Measurements from ENCODE around the gene SRBD1.

DNA sequence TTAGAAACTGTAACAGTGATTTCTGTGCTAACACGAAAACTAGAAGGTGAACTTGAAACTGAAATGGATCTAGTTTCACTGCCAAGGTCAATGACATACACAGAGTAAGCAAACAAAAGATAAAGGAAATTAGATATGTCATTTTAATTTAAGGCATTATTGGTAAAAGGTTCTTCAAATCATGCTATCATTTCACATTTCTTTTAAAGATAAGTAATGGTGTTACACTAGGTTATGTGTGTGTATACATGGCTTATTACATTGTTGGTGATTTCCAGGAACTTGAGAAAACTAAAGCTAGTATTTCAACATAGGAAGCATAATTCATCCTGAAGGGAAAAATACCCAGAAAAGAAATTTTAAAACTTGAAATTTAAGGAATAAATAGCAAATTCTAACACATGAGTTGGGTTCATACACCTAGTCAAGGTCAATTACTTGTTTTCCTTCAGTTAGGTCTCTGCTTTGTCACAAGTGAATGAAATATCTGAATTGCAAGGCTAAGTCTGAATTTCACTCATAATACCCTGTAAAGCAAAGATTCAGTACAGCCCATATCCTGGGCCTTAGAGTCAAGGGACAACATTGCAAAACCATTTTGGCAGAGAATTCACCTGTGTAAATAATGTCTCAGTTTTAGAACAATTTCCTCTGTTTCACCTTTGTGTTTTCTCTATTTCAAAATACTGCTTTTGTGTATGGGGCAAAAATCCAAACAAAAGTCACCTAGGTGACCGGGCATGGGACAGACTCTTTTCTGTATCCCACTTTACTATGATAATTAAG lies 141.6 kb downstream of the SRBD1 start:
- no peak for TF ChIP-seq EZH2phosphoT487 (IDR thresholded peaks at IDR 0.05; ENCODE audit: insufficient read depth, low read depth)
- no peak for TF ChIP-seq EZH2 (IDR thresholded peaks at IDR 0.05; ENCODE audit: insufficient read depth, poor library complexity, severe bottlenecking)
